GM21423 (cell line): ENCODE results near the gene NUAK2.

ENCODE experiments used
- ATAC-seq: cut with Tn5 transposase; IDR thresholded peaks from one replicate; pipeline ENCODE4 v1.9.1; 2021; ENCODE audit warnings: mild to moderate bottlenecking, moderate library complexity; ENCODE audit not compliant: unreplicated experiment

Gene NUAK2

DNA sequence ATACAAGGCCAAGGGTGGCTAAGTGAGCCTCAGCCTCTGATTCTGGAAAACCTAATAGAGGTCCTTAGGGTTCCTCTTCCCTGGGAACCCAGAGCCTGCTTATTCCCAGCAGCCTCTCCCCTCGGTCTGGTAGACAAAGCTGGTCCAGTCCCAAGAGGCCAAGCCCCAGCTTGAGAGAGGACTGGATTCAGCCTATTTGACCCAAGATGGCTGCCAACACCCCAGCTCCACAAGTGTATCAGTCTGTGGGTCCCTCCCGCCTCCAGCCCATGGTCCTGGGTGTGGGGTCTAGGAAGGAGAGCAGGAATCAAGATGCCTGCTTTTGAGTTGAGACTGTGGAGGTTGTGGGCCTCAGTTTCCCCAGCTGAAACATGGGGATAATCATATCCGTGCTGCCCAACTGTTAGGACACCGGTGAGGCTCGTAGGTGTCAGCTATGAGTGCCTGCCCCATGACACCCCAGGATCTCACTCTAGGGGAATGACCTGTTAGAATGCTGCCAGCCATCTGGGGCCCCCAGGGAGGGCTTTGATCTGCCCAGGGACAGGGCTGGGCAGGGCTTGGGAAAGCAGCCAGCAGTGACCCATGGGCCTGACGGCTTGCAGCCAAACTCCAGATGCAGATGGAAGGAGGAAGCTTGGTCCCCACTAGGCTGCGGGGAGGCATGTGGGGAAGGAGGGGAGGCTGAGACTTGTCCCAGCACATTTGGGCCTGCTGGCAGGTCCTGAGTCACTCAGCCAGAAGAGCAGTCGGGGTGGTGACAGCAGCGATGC lies 45.4 kb downstream of the NUAK2 start:
- no peak for ATAC-seq

- no peak for ATAC-seq
Measured at GRCh38 chr1:205275133-205275532, 46.4 kb downstream of the NUAK2 start.

DNA sequence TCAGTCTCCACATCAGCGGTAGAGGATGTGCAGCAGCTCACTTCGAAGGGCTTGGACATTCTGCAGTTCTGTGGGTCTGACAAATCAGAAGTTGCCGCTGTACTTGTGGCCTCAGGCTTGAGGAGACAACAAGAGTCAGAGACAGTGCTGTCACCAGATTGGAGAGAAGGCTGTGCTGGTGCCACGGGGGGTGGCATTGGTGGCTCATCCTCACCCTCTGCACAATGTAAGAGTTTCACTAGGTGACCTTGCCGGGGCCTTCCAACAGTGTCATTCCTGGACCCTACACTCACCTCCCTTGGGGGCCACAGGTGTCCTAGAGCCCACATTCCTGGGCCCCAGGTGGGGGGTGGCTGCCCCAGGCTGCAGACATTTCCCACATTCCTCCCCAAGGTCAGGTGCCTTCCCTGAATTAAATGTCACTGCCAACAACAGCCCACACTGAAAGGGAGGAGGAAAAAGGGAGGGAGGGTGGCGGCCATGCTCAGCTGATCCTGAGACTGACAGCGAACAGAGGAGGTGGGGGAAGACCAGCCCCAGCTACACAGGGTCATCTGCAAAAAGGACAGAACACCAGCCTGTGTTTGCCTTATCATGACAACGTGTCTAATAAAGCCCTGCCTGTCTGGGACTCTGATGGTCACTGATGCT lies 47.4 kb downstream of the NUAK2 start:
- no peak for ATAC-seq

- peak; percentile 68 for ATAC-seq
Measured at GRCh38 chr1:205273551-205273982, 48.0 kb downstream of the NUAK2 start.

GRCh38 chr1:205272536-205272935 lies 49.0 kb downstream of the NUAK2 start:
- no peak for ATAC-seq

- ATAC-seq: no peak
Measured at GRCh38 chr1:205271745-205272144, 49.8 kb downstream of the NUAK2 start.

DNA sequence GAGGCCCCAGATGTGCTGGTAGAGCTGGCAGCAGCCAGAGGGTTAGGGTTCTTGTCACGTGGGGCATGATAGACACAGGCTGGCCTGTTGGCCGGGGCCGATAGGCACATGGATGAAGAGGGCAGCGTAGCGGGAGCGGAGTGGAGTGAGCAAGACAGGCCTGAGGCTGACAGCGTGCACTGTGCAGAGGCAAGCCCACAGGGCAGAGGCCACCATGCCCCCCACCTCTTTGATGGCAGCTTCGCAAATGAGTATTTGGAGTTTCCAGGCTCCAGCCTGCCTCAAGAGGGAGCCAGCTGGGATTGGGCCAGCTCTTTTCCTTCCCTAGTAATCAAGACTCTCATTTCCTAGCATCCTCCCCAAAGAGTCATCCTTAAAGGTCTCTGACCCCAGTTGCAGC lies 50.3 kb downstream of the NUAK2 start:
- ATAC-seq: no peak

- no peak for ATAC-seq
Measured at GRCh38 chr1:205270764-205271163, 50.8 kb downstream of the NUAK2 start.

DNA sequence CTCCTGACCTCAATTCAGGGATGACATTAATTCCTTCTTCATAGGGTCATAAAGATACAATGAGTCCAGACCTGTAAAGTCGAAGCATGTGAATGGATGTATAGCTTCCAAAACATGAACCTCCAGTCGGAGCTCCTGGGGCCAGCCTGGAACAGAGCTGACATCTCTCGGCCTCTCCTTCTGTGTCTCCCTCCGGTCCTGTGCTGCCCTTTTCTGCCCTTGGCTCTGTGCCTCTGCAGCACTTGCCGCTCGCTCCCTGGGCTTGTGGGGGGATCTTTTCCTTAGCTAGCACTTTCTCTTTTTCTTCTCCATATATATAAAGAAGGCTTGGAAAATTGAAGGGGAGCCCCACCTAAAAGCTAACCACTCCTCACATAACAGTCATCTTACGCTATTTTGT lies 51.3 kb downstream of the NUAK2 start:
- ATAC-seq: no peak

- ATAC-seq: no peak
Measured at GRCh38 chr1:205269711-205270110, 51.8 kb downstream of the NUAK2 start.

GRCh38 chr1:205268846-205269680 lies 52.5 kb downstream of the NUAK2 start:
- no peak for ATAC-seq

GRCh38 chr1:205267306-205267902 lies 54.1 kb downstream of the NUAK2 start:
- ATAC-seq: no peak

GRCh38 chr1:205266611-205267305 lies 54.8 kb downstream of the NUAK2 start:
- no peak for ATAC-seq

- ATAC-seq: no peak
Measured at GRCh38 chr1:205263580-205264190, 57.9 kb downstream of the NUAK2 start.

GRCh38 chr1:205262731-205263171 lies 58.8 kb downstream of the NUAK2 start:
- no peak for ATAC-seq

DNA sequence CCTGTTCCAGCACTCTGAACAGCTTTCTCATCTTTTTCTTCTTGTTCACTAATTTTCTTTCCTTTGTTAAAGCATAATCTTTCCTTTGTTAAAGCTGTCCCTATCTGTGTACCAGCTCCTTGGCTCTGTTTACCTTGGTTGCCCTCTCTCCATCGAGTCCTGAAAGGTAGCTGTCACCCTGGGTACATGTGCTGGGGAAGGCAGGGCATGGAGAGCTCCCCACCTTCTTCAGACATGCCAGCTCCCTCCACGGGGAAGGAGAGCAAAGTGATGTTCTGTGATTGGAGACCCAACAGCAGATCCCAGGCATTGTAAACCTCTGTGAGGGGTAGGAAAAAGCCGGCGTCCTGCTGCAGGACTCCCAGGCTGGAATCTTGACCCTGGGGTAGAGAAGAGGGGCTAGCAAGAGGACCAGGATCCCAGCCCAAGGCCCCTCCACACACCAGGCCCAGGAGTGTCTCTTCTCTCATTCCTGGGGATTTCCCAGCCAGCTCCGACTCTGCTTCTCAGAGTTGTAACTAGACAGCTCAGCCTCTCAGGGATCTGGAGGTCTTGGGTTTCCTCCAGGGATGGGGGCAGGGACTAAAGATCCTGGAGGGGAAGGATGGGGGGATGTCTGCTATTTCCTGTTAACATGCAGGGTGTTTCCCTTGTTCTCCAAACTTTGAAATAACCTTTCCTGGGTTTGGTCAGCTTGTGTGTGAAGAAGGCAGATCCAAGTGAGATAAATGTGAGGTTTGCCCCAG lies 59.4 kb downstream of the NUAK2 start:
- ATAC-seq: no peak

- no peak for ATAC-seq
Measured at GRCh38 chr1:205260948-205261732, 60.4 kb downstream of the NUAK2 start.

- no peak for ATAC-seq
Measured at GRCh38 chr1:205259998-205260397, 61.5 kb downstream of the NUAK2 start.
